Ectodermal cell (in vitro differentiated cells): ENCODE measurements around the gene EPS8L1.
"Not testable (repeated sequence)": the region's sequence is repeated elsewhere in the genome, so short reads cannot be mapped to it uniquely, and the experiment has no call there.

Experiments used
- H3K27ac ChIP-seq: 2 replicates; pipeline ENCODE4 v1.7.0; 2013; ENCODE audit warnings: mild to moderate bottlenecking, low read depth, low read length; ENCODE audit not compliant: insufficient read depth, poor library complexity, severe bottlenecking
- H3K27me3 ChIP-seq: 2 replicates; pipeline ENCODE4 v1.7.0; 2013; ENCODE audit warnings: mild to moderate bottlenecking, low read length; ENCODE audit not compliant: insufficient read depth, control insufficient read depth, poor library complexity, severe bottlenecking
- H3K36me3 ChIP-seq: one replicate; pipeline ENCODE4 v1.7.0; 2013; ENCODE audit warnings: low read length; ENCODE audit not compliant: control insufficient read depth, insufficient read depth
- H3K4me1 ChIP-seq: one replicate; pipeline ENCODE4 v1.7.0; 2013; ENCODE audit warnings: low read length; ENCODE audit not compliant: control insufficient read depth, insufficient read depth
- H3K4me3 ChIP-seq: 2 replicates; pipeline ENCODE4 v1.7.0; 2013; ENCODE audit warnings: low read depth, low read length, control low read depth; ENCODE audit not compliant: insufficient read depth
- H3K9me3 ChIP-seq: 2 replicates; pipeline ENCODE4 v1.7.0; 2013; ENCODE audit warnings: mild to moderate bottlenecking, low read length, moderate library complexity; ENCODE audit not compliant: control insufficient read depth
- WGBS, 2 experiments: methylation state at CpG; one replicate each; pipeline ENCODE4 v1.1.7; 2013; ENCODE audit warnings: missing lambda C conversion rate in 2 of 2; 5-methylcytosine and 5-hydroxymethylcytosine counted together

The EPS8L1 gene

GRCh38 chr19:55040654-55041053, 35.0 kb upstream of the EPS8L1 start:
- not testable (repeated sequence) for H3K27me3 ChIP-seq, H3K9me3 ChIP-seq, H3K4me1 ChIP-seq, H3K27ac ChIP-seq, H3K4me3 ChIP-seq, H3K36me3 ChIP-seq
- 90 to 95% methylated on average over 10 to 12 of the region's 12 CpGs for WGBS, 2 experiments

- Histone ChIP-seq H3K9me3 (no peaks in the 10 kb centered on the region), H3K27ac (no peak overlapping the region), H3K4me1 (no peaks in the 10 kb centered on the region), H3K36me3 (no peaks in the 10 kb centered on the region), H3K4me3 (no peak overlapping the region), H3K27me3 (no peaks in the 10 kb centered on the region)
- 95 to 96% methylated on average over 10 of the region's 10 CpGs for WGBS, 2 experiments
Measured at GRCh38 chr19:55041244-55041626, 34.4 kb upstream of the EPS8L1 start.

DNA sequence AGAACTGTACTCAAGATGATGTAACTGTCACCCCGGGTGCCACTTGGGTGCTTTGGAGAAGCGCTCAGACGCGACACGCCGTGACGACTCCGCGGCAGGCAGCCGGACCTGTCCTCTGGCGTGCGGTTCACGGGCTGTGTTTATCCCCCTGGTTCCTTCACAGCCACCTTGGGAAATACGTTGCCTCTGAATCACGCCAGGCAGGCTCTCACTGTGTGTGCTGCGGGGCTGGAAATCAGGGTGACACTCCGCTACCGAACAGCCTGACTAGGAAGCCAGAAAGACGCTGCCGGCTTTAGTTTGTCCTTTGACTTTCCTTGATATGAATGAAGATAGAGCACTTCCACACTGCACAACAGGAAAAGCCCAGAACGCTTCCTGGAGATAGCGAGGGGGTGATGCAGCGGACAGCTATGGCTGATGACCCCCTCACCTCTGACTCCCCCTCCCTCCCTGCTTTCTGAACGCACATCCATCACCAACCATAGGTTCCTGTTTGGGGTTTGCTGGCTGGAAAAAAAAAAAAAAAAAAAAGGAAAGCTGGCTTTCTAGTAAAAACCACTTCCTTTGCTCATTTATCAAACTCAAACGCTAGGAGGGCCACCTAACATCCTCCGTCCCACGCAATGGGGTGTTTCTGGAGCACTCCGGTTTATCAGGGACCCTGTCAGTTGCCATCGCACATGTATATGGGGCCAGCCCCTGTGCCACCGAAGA, 33.9 kb upstream of the EPS8L1 start:
- Histone ChIP-seq H3K4me1 (no peaks in the 10 kb centered on the region), H3K9me3 (no peaks in the 10 kb centered on the region), H3K4me3 (no peak overlapping the region), H3K36me3 (peaks cover 4% of the 10 kb centered on the region), H3K27me3 (no peaks in the 10 kb centered on the region), H3K27ac (no peak overlapping the region)
- 95 to 97% methylated on average over 29 to 30 of the region's 30 CpGs for WGBS, 2 experiments

DNA sequence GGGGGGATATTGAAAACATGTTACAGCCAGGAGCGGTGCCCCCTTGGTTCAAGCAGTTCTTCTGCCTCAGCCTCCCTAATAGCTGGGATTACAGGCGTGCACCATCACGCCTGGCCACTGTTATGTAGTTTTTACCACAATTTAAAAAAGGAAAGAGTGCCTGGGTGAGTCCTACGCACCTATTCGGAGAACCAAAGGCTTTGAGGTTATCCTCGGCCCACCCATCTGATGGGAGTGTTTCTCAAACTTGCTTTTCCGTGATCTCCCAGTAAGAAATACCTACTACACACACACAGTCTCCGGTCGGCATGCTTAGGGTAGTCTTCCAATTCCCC, 33.4 kb upstream of the EPS8L1 start:
- 93 to 96% methylated on average over 9 of the region's 9 CpGs for WGBS, 2 experiments

DNA sequence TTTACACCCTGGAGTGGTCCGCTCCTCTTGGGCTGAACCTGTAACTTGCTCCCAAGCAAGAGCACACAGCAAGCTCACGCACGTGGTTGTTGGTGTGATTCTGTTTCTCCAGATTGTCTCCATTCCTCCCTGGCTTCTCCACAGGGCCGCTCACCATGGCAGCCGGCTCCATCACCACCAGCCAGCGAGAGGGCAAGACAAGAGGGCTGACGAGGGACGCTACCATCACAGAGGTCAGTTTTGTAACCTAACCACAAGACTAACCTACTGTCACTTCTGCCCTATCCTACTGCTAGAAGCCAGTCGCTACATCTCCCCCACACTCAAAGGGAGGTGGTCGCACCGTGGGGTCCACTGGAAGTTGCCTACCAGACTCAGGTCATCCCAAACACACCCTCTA, 33.0 kb upstream of the EPS8L1 start:
- WGBS, 2 experiments, result 78 to 79% methylated on average over 11 of the region's 11 CpGs
- H3K27ac ChIP-seq, result no peak overlapping the region
- no peaks in the 10 kb centered on the region for H3K4me1 ChIP-seq
- H3K27me3 ChIP-seq, result no peaks in the 10 kb centered on the region
- H3K9me3 ChIP-seq, result no peaks in the 10 kb centered on the region
- peaks cover 5% of the 10 kb centered on the region for H3K36me3 ChIP-seq
- no peak overlapping the region for H3K4me3 ChIP-seq

More for the DNA sequence above, 33.4 kb upstream of the EPS8L1 start:
- H3K4me1 ChIP-seq, result no peaks in the 10 kb centered on the region
- H3K9me3 ChIP-seq, result no peaks in the 10 kb centered on the region
- no peak overlapping the region for H3K4me3 ChIP-seq
- H3K27ac ChIP-seq, result no peak overlapping the region
- peaks cover 5% of the 10 kb centered on the region for H3K36me3 ChIP-seq
- no peaks in the 10 kb centered on the region for H3K27me3 ChIP-seq

- no peaks in the 10 kb centered on the region for H3K4me1 ChIP-seq
- H3K9me3 ChIP-seq, result no peaks in the 10 kb centered on the region
- no peak overlapping the region for H3K4me3 ChIP-seq
- H3K36me3 ChIP-seq, result peaks cover 15% of the 10 kb centered on the region
- H3K27ac ChIP-seq, result no peak overlapping the region
- 95 to 96% methylated on average over 5 of the region's 5 CpGs for WGBS, 2 experiments
- H3K27me3 ChIP-seq, result no peaks in the 10 kb centered on the region
Measured at GRCh38 chr19:55044286-55044685, 31.4 kb upstream of the EPS8L1 start.

DNA sequence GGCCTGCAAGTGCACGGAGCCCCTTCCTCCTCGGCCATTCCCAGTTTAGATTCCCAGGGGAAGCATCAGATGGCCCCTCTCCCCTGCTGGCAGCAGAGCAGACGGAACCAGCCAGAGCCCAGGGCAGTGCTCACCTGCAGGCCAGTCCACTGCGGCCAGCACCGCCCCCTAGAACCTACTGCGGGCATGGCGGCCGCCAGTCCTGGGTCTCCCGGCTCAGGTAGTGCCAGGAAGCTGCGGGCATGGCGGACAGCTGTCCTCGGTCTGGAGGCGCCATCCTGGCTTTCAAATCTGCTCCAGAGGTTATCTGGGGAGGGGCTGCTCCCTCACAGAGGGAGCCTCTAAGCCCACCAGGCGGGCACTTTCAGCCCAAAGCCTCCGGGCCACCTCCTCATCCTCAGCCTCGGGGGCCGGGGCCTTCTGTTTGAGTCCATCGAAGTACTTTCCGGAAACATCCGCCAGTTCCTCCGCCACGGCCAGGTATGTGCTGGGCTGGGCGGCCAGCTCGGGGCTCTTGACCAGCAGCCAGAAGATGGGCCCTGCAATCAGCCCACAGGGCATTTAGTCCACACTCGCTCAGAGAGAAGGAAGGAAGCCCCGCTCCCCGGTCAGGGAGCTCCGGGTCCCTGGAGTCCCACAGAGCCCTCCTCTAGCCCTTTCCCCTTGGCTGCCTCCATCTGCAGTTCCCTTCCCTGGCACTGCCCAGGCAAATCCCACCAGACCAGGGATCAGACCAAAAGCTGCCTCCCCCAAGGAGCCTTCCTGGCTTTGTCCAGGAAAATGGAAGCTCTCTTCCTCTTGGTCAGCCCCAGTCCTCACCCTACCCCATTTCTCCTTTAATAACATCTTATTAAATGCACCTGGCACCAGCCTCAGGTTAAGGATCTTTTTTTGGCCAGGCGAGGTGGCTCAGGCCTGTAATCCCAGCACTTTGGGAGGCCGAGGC, 30.6 kb upstream of the EPS8L1 start:
- no peaks in the 10 kb centered on the region for H3K27me3 ChIP-seq
- no peak overlapping the region for H3K4me3 ChIP-seq
- no peak overlapping the region for H3K27ac ChIP-seq
- peaks cover 15% of the 10 kb centered on the region for H3K36me3 ChIP-seq
- H3K4me1 ChIP-seq, result no peaks in the 10 kb centered on the region
- no peaks in the 10 kb centered on the region for H3K9me3 ChIP-seq
- 95% methylated on average over 30 of the region's 30 CpGs for WGBS, 2 experiments

DNA sequence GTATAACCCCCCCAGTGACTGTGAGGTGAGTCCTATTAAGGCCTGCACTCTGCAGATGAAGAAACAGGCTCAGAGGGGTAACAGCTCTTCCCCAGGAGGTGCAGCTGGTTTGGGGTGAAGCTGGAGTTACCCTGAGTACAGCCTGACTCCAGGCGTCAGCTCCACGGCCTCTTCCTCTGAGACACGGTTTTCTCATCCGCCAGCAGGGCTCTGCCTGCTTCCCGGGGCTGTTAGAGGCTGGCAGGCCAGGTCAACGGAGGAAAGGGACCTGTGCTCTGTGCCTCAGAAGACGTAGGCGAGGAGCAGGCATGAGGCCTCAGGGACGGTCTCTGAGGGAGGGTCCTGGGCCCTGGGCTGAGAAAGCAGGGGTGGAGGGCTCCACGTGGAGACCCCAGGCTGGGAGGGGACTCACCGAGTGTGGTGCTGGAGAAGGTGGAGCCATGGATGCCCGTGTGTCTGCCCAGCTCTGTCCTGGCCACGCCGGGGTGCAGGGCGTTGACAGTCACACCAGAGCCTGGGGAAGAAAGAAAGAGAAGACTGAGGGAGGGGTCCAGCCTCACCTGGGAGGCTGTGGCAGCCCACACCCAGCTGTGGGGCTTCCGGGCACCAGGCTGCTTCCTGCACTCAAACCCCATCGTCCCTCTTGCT, 28.6 kb upstream of the EPS8L1 start:
- no peaks in the 10 kb centered on the region for H3K27me3 ChIP-seq
- H3K36me3 ChIP-seq, result peaks cover 15% of the 10 kb centered on the region
- no peak overlapping the region for H3K4me3 ChIP-seq
- no peak overlapping the region for H3K27ac ChIP-seq
- 94 to 97% methylated on average over 17 of the region's 17 CpGs for WGBS, 2 experiments
- H3K4me1 ChIP-seq, result no peaks in the 10 kb centered on the region
- no peaks in the 10 kb centered on the region for H3K9me3 ChIP-seq

DNA sequence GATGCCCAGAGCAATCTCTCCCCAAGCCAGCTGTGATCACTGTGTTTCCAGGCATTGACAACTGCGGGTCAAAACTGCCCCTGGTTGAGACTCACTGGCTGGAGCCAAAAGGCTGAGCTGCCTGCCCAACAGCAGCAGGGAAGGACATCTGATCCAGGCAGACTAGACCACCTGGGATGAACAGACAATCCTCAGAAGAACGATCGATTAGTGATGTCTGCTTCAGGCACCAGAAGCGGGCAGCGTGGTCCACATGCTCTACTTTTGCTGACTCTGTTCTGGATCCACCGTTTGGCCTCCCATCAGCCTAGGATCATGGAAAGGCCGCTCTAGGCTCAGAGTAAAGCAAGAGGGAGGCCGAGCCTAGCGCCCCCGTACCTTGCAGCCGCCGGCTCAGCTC, 27.7 kb upstream of the EPS8L1 start:
- no peaks in the 10 kb centered on the region for H3K27me3 ChIP-seq
- peaks cover 15% of the 10 kb centered on the region for H3K36me3 ChIP-seq
- H3K27ac ChIP-seq, result no peak overlapping the region
- H3K4me3 ChIP-seq, result no peak overlapping the region
- no peaks in the 10 kb centered on the region for H3K4me1 ChIP-seq
- no peaks in the 10 kb centered on the region for H3K9me3 ChIP-seq
- whole genome bisulfite sequencing, 2 experiments, result 94 to 95% methylated on average over 12 of the region's 12 CpGs

GRCh38 chr19:55048446-55048845, 27.2 kb upstream of the EPS8L1 start:
- H3K36me3 ChIP-seq, result peaks cover 15% of the 10 kb centered on the region
- H3K4me1 ChIP-seq, result no peaks in the 10 kb centered on the region
- H3K4me3 ChIP-seq, result no peak overlapping the region
- 94 to 96% methylated on average over 15 of the region's 15 CpGs for WGBS, 2 experiments
- H3K27me3 ChIP-seq, result no peaks in the 10 kb centered on the region
- H3K9me3 ChIP-seq, result no peaks in the 10 kb centered on the region
- H3K27ac ChIP-seq, result no peak overlapping the region
